ENCODE data around the gene AFAP1. TPM values are rescaled to one million over a fixed set of nuclear protein-coding genes. Genes with fewer than 3 reads are reported as not detected.

Gene AFAP1
- total and polyA plus RNA-seq, 2 of the 4 experiments (the other 2 are of a cell fraction): 48.2 to 80.9 TPM

GRCh38 chr4:7984286-7984925, 44.7 kb upstream of the AFAP1 start (continued):
- no peak for TF ChIP-seq FOS (IDR thresholded peaks at IDR 0.05; ENCODE audit: low read depth, low read length)

- no peak overlapping the region for H2AFZ ChIP-seq (replicated peaks; ENCODE audit: low read length, poor library complexity)
- H3K27me3 ChIP-seq (ENCODE audit: control insufficient read depth, insufficient read depth, low read length): no peaks in the 10 kb centered on the region
- H4K8ac ChIP-seq (ENCODE audit: low read depth in 2 of 2, low read length in 2 of 2): no peak overlapping the region
- H3K18ac ChIP-seq (ENCODE audit: low read depth, low read length): no peak overlapping the region
- H2BK120ac ChIP-seq (ENCODE audit: low read depth, low read length): no peak overlapping the region
- no peak overlapping the region for H2BK15ac ChIP-seq (ENCODE audit: low read depth, low read length)
- H3K4me3 ChIP-seq (ENCODE audit: insufficient read depth, low read depth, low read length): no peak overlapping the region
- H4K91ac ChIP-seq (ENCODE audit: insufficient read depth, low read depth, low read length): no peak overlapping the region
- ChIA-PET CTCF (interaction anchor here (0.6 kb wide), 1 partner anchor 152 kb away, joined by 4 read pairs; no protein-coding TSS in a partner anchor), POLR2A (ENCODE audit: unreplicated experiment) (no interaction called here)
- dilution Hi-C loops (cut with HindIII; ENCODE audit: low sequenced_read_pairs, unreplicated experiment) (no loop called here), in situ Hi-C loops (cut with MboI; ENCODE audit: low sequenced_read_pairs) (loop anchor here (10.0 kb wide), 1 partner anchor 218 kb away; no protein-coding TSS in a partner anchor), intact Hi-C loops (cut with micrococcal nuclease) (loop anchor here (10.0 kb wide), 1 partner anchor 788 kb away; the partner anchor contains the start of gene SORCS2)
- no peak overlapping the region for H3K23ac ChIP-seq (ENCODE audit: low read depth, low read length)
- H3K4ac ChIP-seq (ENCODE audit: low read depth, low read length): no peak overlapping the region
- H3K79me1 ChIP-seq (ENCODE audit: low read depth in 1 of 2, low read length in 2 of 2): peaks cover 3 to 14% of the 10 kb centered on the region in 2 experiments; a peak in 1 of 4 replicates
- no peak overlapping the region for H2AK5ac ChIP-seq (ENCODE audit: low read depth, low read length)
- H2AK9ac ChIP-seq (replicated peaks; ENCODE audit: low read depth, low read length, poor library complexity): no peak overlapping the region
- no peak overlapping the region for H3K56ac ChIP-seq (ENCODE audit: extremely low read depth, insufficient read depth, low read length)
- H4K5ac ChIP-seq (ENCODE audit: low read depth, low read length): no peak overlapping the region
- peaks cover 8% of the 10 kb centered on the region for H3K9me1 ChIP-seq (ENCODE audit: insufficient read depth, low read length)
- no TSS peak for BruUV-seq (replicated peaks)
- peaks cover 28% of the 10 kb centered on the region for H3K4me1 ChIP-seq (ENCODE audit: control insufficient read depth, insufficient read depth, low read length)
- no peaks in the 10 kb centered on the region for H3K36me3 ChIP-seq (ENCODE audit: control insufficient read depth, insufficient read depth, low read length)
- no peak overlapping the region for H3K4me2 ChIP-seq (ENCODE audit: low read depth, low read length)
- ATAC-seq (ENCODE audit: low read depth) (no peak), DNase-seq (no peak)
- H3K9me3 ChIP-seq (ENCODE audit: control insufficient read depth, insufficient read depth, low read length): no peaks in the 10 kb centered on the region
- H3K27ac ChIP-seq (ENCODE audit: insufficient read depth, low read length): no peak overlapping the region
- no peak overlapping the region for H3K9ac ChIP-seq (ENCODE audit: low read depth, low read length)
- no peaks in the 10 kb centered on the region for H4K20me1 ChIP-seq (ENCODE audit: insufficient read depth, low read length)
- H2BK5ac ChIP-seq (ENCODE audit: low read depth, low read length, poor library complexity, severe bottlenecking): no peak overlapping the region
- H3K14ac ChIP-seq (replicated peaks; ENCODE audit: low read depth, low read length): no peak overlapping the region
- 93% methylated on average over 5 of the region's 17 CpGs; no CpG with 5 or more reads in 1 of the 2 experiments for WGBS, 2 experiments (ENCODE audit: extremely low coverage in 2 of 2, insufficient read length in 1 of 2)
- H2BK20ac ChIP-seq (ENCODE audit: low read depth, low read length): no peak overlapping the region
- no peak for TF ChIP-seq MXI1 (IDR thresholded peaks at IDR 0.05; ENCODE audit: borderline replicate concordance, low read depth, low read length)
- TF ChIP-seq MAZ (IDR thresholded peaks at IDR 0.05; ENCODE audit: borderline replicate concordance, low read depth, low read length): no peak
- no peak for TF ChIP-seq FOS (IDR thresholded peaks at IDR 0.05; ENCODE audit: low read depth, low read length)
- no peak for TF ChIP-seq BHLHE40 (IDR thresholded peaks at IDR 0.05; ENCODE audit: low read depth, low read length)
- TF ChIP-seq NFE2L2 (IDR thresholded peaks at IDR 0.05; ENCODE audit: low read depth, low read length): no peak
- no peak for TF ChIP-seq SMC3 (IDR thresholded peaks at IDR 0.05; ENCODE audit: low read depth, low read length)
- TF ChIP-seq RFX5 (IDR thresholded peaks at IDR 0.05; ENCODE audit: low read depth, low read length): no peak
- no peak for TF ChIP-seq MAFK (IDR thresholded peaks at IDR 0.05; ENCODE audit: low read depth, low read length)
- no peak for TF ChIP-seq RAD21 (IDR thresholded peaks at IDR 0.05; ENCODE audit: low read length)
- no peak for TF ChIP-seq RCOR1 (IDR thresholded peaks at IDR 0.05; ENCODE audit: insufficient replicate concordance, low read length)
- TF ChIP-seq, protein P1, sequence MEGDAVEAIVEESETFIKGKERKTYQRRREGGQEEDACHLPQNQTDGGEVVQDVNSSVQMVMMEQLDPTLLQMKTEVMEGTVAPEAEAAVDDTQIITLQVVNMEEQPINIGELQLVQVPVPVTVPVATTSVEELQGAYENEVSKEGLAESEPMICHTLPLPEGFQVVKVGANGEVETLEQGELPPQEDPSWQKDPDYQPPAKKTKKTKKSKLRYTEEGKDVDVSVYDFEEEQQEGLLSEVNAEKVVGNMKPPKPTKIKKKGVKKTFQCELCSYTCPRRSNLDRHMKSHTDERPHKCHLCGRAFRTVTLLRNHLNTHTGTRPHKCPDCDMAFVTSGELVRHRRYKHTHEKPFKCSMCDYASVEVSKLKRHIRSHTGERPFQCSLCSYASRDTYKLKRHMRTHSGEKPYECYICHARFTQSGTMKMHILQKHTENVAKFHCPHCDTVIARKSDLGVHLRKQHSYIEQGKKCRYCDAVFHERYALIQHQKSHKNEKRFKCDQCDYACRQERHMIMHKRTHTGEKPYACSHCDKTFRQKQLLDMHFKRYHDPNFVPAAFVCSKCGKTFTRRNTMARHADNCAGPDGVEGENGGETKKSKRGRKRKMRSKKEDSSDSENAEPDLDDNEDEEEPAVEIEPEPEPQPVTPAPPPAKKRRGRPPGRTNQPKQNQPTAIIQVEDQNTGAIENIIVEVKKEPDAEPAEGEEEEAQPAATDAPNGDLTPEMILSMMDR (conservative IDR thresholded peaks at IDR 0.05; ENCODE audit: low read depth, low read length): no peak
- no peak for TF ChIP-seq CEBPB (IDR thresholded peaks at IDR 0.05; ENCODE audit: low read depth, low read length)
- no peak for TF ChIP-seq CHD1 (IDR thresholded peaks at IDR 0.05; ENCODE audit: low read depth, low read length)
- TF ChIP-seq USF2 (IDR thresholded peaks at IDR 0.05; ENCODE audit: low read depth, low read length): no peak
- no peak for TF ChIP-seq POLR2A (IDR thresholded peaks at IDR 0.05; ENCODE audit: low read depth, low read length)
Observed at GRCh38 chr4:7983296-7983695, 43.6 kb upstream of the AFAP1 start.

Measured in IMR-90 (cell line).